Lung (tissue), 12 donors: ENCODE data around the gene PRKCB. TPM values are rescaled to one million over a fixed set of nuclear protein-coding genes. Genes with fewer than 3 reads are reported as not detected.

ENCODE experiments used
- ATAC-seq: fragments of 200-7000 bp; cut with Tn5 transposase; one replicate; pipeline ENCODE4 v1.9.1; 2020; ENCODE audit warnings: moderate number of reproducible peaks; ENCODE audit not compliant: insufficient read depth, low FRiP score
- DNase-seq, 3 donors: peaks; one replicate each; pipeline ENCODE4 v3.0.0-alpha.2; 2013 to 2017
- H3K27ac ChIP-seq, 2 donors: one replicate each; pipeline ENCODE4 v1.5.1; 2013; ENCODE audit warnings: mild to moderate bottlenecking in 2 of 2, moderate library complexity in 2 of 2, control low read depth in 1 of 2, inconsistent platforms in 1 of 2, low read depth in 1 of 2, low read length in 1 of 2
- H3K27me3 ChIP-seq, 3 donors: one replicate each; pipeline ENCODE4 v1.5.1; 2013; ENCODE audit warnings: low read length in 2 of 3; ENCODE audit not compliant: control insufficient read depth in 3 of 3, insufficient read depth in 3 of 3
- H3K36me3 ChIP-seq, 4 donors: one replicate each; pipeline ENCODE4 v1.5.1; 2013; ENCODE audit warnings: low read length in 4 of 4, mild to moderate bottlenecking in 1 of 4, moderate library complexity in 1 of 4; ENCODE audit not compliant: control insufficient read depth in 4 of 4, insufficient read depth in 4 of 4
- H3K4me1 ChIP-seq, 5 donors: one replicate each; pipeline ENCODE4 v1.5.1; 2013; ENCODE audit warnings: low read length in 5 of 5, mild to moderate bottlenecking in 2 of 5, moderate library complexity in 1 of 5; ENCODE audit not compliant: control insufficient read depth in 5 of 5, insufficient read depth in 5 of 5
- H3K4me3 ChIP-seq: one replicate; pipeline ENCODE4 v1.5.1; 2013; ENCODE audit warnings: mild to moderate bottlenecking, control low read depth, moderate library complexity
- H3K9ac ChIP-seq, 2 donors: one replicate each; pipeline ENCODE4 v1.5.1; 2013; ENCODE audit warnings: low read length in 2 of 2, control low read depth in 1 of 2; ENCODE audit not compliant: insufficient read depth in 1 of 2
- H3K9me3 ChIP-seq, 4 donors: one replicate each; pipeline ENCODE4 v1.5.1; 2013; ENCODE audit warnings: low read length in 3 of 4, mild to moderate bottlenecking in 1 of 4, moderate library complexity in 1 of 4; ENCODE audit not compliant: control insufficient read depth in 4 of 4, insufficient read depth in 3 of 4
- WGBS, 2 donors: extraction: QIAGEN DNeasy Blood & Tissue Kit; methylation state at CpG; one replicate each; pipeline ENCODE4 v1.1.7; 2013; 5-methylcytosine and 5-hydroxymethylcytosine counted together
- polyA plus RNA-seq, 2 donors: library from polyadenylated mRNA; stranded (reverse); fragments of 200-250 nt; gene quantifications; one replicate each; pipeline ENCODE4 v1.2.1, GENCODE V29; 2013
- total RNA-seq, 2 donors: library from RNA; depleted of rRNA in 1 of 2; stranded (reverse); fragments of >200 nt in 1 of 2; gene quantifications; one replicate each; pipeline ENCODE4 v1.2.1, GENCODE V29; 2014 to 2021
- TF ChIP-seq, protein P1 (sequence below): IDR thresholded peaks from 2 replicates; pipeline ENCODE4 v1.5.1; 2012; ENCODE audit warnings: mild to moderate bottlenecking; ENCODE audit errors: control extremely low read depth, extremely low read depth
- donor health status: control.
- donor health status: control.
- donor health status: Bipolar disorder and iron deficiency.
- donor health status: healthy.
- donor health status: DM: yes; HTN: yes; CAD: no.

Gene PRKCB
- total and polyA plus RNA-seq, 4 donors = 2.5 to 46.4 (median 21.8) TPM

DNA sequence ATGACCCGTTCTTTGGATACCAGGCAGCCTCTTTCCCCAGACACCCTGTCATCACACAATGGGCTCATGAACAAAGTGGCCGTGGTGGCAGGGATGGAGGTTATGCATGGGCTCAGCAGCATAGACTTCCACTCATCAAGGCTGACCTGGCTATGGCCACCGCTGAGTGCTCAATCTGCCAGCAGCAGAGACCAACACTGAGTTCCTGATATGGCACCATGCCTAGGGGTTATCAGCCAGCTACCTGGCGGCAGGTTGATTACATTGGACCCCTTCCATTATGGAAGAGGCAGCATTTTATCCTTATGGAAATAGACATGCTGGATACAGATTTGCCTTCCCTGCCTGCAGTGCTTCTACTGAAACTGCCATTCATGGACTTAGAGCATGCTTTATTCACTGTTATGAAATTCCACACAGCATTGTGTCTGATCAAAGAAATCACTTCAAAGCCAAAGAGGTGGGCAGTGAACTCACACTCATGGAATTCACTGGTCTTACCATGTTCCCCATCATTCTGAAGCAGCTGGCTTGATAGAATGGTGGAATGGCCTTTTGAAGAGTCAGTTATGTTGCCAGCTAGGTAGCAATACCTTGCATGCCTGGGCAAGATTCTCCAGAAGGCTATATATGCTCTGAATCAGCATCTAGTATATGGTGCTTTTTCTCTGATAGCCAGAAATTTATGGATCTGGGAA lies 160.6 kb downstream of the PRKCB start:
- TF ChIP-seq, protein P1, sequence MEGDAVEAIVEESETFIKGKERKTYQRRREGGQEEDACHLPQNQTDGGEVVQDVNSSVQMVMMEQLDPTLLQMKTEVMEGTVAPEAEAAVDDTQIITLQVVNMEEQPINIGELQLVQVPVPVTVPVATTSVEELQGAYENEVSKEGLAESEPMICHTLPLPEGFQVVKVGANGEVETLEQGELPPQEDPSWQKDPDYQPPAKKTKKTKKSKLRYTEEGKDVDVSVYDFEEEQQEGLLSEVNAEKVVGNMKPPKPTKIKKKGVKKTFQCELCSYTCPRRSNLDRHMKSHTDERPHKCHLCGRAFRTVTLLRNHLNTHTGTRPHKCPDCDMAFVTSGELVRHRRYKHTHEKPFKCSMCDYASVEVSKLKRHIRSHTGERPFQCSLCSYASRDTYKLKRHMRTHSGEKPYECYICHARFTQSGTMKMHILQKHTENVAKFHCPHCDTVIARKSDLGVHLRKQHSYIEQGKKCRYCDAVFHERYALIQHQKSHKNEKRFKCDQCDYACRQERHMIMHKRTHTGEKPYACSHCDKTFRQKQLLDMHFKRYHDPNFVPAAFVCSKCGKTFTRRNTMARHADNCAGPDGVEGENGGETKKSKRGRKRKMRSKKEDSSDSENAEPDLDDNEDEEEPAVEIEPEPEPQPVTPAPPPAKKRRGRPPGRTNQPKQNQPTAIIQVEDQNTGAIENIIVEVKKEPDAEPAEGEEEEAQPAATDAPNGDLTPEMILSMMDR = no peak
- DNase-seq = no peak
- no peak for ATAC-seq

DNA sequence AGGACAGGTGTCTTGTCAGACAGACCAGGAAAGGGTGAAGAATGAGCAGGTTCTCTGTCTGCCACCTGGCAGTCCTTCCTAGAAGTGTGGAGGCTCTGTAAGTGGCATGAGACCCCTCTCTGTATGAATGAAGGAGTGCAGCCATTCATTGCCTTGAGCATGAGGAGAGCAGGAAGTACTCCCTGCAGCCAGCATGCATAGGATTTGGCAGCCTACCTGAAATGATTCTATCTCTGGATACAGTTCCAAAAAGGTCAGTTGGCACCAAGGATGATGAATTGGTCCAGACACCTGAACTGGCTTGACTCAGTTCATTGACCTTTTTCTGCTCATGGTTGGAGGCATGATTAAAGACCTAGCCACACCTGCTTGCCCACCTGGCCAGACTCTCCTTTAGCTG lies 163.0 kb downstream of the PRKCB start:
- H3K9me3 ChIP-seq = peaks cover 0 to 7% (median 0%) of the 10 kb centered on the region in 4 donors
- H3K27me3 ChIP-seq = no peaks in the 10 kb centered on the region
- H3K9ac ChIP-seq = no peak overlapping the region
- H3K4me1 ChIP-seq = no peaks in the 10 kb centered on the region
- peaks cover 0 to 9% (median 1%) of the 10 kb centered on the region in 4 donors for H3K36me3 ChIP-seq
- H3K4me3 ChIP-seq = no peak overlapping the region
- TF ChIP-seq, protein P1 = no peak
- ATAC-seq (no peak), DNase-seq (no peak)
- H3K27ac ChIP-seq = no peak overlapping the region

More for the DNA sequence above, 160.6 kb downstream of the PRKCB start:
- H3K4me3 ChIP-seq = no peak overlapping the region
- H3K9me3 ChIP-seq = peaks cover 0 to 7% (median 0%) of the 10 kb centered on the region in 4 donors
- H3K4me1 ChIP-seq = no peaks in the 10 kb centered on the region
- no peak overlapping the region for H3K9ac ChIP-seq
- H3K36me3 ChIP-seq = peaks cover 0 to 9% (median 1%) of the 10 kb centered on the region in 4 donors
- H3K27me3 ChIP-seq = no peaks in the 10 kb centered on the region
- 87 to 94% methylated on average over 4 of the region's 4 CpGs for WGBS, 2 donors
- no peak overlapping the region for H3K27ac ChIP-seq

DNA sequence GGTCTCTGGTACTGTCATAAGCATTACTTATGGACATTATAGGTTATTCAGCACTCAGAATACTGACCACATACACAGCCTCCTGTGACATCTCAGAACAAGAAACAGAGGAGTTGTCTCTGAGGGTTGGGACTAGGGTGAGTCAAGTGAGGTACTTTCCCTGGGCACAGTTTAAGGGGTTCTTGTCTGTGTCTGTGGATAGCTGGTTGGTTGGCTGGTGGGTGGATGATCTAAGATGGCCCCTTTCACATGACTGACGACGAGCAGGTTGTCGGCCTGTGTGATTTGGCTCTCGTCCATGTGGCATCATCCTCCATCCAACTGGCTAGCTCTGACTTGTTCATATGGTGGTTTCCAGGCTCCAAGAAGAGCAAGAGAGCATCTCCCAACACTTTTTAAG lies 163.9 kb downstream of the PRKCB start:
- Histone ChIP-seq H3K27me3 (no peaks in the 10 kb centered on the region), H3K27ac (no peak overlapping the region), H3K9ac (no peak overlapping the region), H3K9me3 (peaks cover 0 to 7% (median 0%) of the 10 kb centered on the region in 4 donors), H3K36me3 (peaks cover 0 to 9% (median 1%) of the 10 kb centered on the region in 4 donors), H3K4me1 (no peaks in the 10 kb centered on the region), H3K4me3 (no peak overlapping the region)
- DNase-seq (no peak), ATAC-seq (no peak)
- WGBS, 2 donors = 76 to 83% methylated on average over 4 of the region's 4 CpGs
- TF ChIP-seq, protein P1 = no peak

DNA sequence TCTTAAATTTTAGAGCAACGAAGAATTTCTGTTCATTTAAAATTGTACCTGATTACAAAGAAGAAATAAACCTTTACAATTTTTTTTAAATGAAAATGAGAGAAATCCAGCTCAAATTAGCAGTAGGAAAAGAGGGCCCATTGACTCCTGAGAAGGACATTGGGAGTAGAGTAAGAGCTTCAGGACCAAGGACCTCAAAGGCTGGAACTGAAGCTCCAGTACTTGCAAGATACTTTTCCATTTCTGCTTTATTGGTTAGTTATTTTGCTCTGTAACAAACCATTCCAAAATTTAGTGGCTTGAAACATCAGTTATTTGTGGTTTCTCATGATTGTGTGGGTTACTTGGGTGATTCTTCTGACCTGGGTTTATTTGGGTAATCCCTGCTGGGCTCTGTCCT lies 165.9 kb downstream of the PRKCB start:
- Histone ChIP-seq H3K36me3 (peaks cover 0 to 9% (median 0%) of the 10 kb centered on the region in 4 donors), H3K9ac (no peak overlapping the region), H3K4me1 (no peaks in the 10 kb centered on the region), H3K9me3 (peaks cover 0 to 4% (median 0%) of the 10 kb centered on the region in 4 donors), H3K27ac (no peak overlapping the region), H3K27me3 (no peaks in the 10 kb centered on the region), H3K4me3 (no peak overlapping the region)
- WGBS, 2 donors = 90 to 96% methylated on average over 1 of the region's 1 CpG
- TF ChIP-seq, protein P1 = no peak
- ATAC-seq (no peak), DNase-seq (no peak)
